Muscle of arm (tissue), 12 donors: ENCODE results near the gene HOXB3. TPM values are rescaled to one million over a fixed set of nuclear protein-coding genes. Genes with fewer than 3 reads are reported as not detected.

Source experiments
- DNase-seq: peaks from one replicate; pipeline ENCODE4 v3.0.0-alpha.2; 2013
- polyA plus RNA-seq, 12 donors: library from polyadenylated mRNA; unstranded; fragments of 120-200 nt; gene quantifications; one replicate each; pipeline ENCODE4 v1.2.1, GENCODE V29; 2013; ENCODE audit not compliant: insufficient read length in 12 of 12

The HOXB3 gene
- polyA plus RNA-seq, 12 donors = 4.0 to 42.9 (median 13.4) TPM; not detected in 1

- no peak for DNase-seq
Observed at GRCh38 chr17:48613862-48614694, 24.0 kb upstream of the HOXB3 start.

- DNase-seq = no peak
Observed at GRCh38 chr17:48612854-48613691, 23.0 kb upstream of the HOXB3 start.

GRCh38 chr17:48612456-48612853, 22.4 kb upstream of the HOXB3 start:
- no peak for DNase-seq

DNA sequence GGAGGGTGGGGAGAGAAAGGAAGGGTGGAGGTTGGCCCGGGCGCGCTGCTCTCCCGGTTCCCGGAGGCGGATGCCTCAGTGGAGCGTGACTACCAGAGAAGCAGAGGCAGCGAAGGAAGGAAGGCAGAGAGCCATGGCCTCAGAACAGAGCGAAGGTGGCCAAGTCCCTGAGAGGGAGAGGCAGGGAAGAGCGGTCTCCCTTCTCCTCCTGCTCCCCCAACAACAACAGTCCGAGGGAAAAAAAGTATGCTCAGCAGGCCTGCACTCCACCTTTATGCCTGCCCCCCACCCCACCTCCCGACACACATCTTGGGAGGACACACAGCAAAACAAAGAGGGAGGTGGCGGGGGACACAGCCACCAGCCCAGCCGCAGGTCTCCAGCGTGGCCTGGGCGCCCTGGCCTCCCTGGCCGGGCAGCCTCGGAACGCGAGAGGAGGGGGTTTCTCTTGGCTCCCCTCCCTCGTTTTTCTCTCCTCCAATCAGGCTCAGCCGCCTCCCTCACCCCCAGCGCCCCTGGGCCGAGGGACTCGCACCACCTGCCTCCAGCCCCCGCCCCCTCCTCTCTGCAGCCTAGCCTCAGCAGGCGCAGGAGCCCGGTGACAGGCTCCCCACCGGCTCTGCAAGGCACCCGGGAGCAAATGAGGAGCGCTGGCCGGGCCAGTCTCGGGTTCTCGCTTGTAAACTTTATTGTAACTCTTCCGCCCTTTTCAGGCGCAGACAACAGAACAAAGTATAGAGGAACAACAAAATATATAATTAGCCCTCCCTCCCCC, 21.8 kb upstream of the HOXB3 start:
- DNase-seq = no peak

DNA sequence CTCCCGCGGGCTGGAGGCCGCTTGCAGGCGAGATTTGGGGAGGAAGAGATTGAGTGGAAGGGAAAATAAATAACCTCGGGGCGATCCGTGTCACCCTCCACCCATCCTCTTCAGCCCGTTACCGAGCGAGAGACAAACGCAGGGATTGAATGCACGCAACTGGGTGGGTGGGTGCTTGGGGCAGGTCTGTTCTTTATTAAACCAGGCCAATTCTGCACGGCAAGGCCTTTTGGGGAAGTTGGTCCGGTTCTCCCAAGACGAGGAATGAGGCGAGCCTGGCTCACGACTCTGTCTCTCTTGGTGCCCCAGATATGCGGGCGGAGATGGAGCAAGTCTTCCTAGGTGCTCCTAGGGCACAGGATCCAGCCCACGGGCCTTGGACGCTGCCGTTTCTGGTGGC, 21.2 kb upstream of the HOXB3 start:
- no peak for DNase-seq

DNA sequence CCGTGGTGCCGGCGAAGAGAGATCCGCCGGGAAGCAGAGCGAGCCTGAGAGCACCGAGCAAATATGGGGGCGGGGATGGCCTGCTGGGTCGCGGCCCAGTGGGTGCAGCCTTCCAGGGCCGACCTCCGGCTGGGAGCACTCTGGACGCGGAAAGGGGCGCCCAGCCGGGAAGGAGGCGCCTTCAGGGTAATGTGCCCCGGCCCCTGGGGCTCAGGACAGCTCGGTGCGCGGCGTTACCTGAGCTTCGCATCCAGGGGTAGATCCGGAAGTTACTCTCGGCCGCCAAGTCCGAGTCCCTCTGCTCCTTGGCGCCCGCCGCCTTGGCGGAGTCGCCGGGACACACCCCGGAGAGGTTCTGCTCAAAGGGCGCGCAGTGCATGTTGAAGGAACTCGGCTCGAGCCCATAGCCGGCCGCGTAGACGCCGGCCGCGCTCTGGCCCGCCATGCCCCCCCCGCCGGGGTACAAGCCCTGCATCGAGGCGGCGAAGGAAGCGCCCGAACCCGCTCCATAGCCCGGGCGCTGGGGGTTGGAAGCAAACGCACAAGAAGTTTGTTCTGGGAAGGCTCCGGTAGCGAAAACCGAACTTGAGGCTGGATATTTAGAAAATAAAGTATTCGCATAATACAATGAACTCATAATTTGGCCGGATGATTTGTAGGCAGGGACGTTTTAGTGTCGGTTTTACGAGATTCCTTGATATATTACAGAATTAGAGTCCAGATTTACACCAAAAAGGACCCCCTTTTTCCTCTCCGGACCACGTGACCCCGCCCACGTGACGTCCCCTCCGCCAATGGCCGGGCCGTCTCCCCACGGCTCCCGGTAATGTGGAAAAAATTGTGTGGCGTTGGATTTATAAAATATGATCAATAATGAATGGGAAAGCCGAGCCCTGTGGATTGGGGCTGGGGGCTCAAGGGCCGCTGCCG, 20.5 kb upstream of the HOXB3 start, which contains the start of gene HOXB7:
Gene HOXB7, minus strand, starts transcription at position 736 of the 930 bp plus-strand sequence. Its CDS starts 99 bp downstream, at position 637.
- peak; percentile 49 for DNase-seq

DNA sequence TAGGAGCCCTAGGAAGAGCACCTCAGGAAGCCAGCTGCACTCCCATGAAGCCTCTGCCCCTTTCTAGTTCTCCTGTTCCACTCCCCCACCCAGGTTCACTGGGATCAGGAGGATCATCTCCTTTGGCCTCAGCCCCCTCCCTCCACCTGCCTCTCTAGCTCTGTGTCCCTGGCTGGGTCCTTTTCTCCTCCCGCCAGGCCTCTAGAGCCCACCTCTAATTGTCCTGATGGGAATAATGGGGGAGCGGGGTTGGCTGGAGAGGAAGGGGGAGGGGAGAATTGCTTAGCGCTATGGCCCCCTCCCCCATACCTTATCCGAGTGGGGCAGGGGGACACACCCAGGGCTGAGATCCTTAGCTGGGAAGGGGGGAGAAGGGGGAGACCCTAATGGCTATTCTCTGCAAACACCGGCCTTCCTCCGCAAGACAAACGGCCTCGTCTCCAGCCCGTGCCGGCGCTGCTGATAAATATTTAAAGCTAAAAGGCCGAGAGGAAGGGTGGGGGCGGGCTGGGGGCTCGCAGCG, 19.8 kb upstream of the HOXB3 start:
- DNase-seq = no peak

GRCh38 chr17:48609033-48609432, 19.0 kb upstream of the HOXB3 start:
- DNase-seq = no peak

DNA sequence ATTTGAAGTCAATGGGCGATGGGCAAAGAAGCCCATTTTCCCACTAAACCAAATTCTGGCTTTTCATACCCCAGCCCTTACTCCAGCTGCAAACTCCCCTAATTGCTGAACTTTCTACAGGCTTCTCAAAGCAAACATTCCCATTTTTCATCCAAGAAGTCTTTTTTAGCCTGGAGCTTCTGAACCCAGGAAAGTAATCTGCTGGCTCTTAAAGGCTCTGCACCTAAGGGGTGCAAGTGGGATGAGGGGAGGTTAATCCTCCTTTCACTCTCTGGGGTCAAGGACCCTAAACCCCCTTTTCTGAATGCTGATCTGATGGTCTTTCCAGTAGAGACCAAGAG, 18.4 kb upstream of the HOXB3 start:
- no peak for DNase-seq

DNA sequence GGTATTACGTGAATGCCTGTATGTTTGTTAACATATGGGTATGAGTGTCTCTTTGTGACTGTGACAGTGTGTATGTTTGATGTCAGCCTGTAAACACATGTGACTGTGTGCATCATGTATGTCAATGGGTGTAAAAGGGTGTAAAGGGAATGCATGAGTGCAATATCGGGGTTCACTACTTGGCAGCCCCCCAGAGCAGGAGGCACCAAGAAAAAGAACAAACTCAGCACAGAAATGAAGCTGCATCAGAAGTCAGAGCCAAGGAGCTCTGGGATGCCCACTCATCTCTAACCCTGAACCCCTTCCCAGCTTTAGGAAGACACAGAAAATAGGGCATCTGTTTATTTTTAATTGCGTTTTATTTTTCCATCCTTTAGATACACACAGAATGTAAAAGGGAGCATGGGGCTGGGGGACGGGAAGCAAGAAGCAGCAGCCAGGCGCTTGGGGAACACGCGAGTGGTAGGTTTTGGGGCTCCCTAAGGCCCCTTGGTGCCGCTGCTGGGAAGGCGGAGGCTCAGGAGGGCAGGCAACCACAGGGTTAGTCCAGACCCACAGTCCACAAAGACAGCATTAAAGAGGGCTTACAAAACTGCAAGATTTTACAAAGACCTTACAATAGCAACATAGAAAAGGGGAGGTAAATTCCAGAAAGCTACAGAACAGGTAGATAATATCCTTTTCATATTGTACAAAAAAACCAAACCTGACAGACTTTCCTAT, 17.0 kb upstream of the HOXB3 start:
- DNase-seq = no peak

GRCh38 chr17:48605991-48606891, 16.2 kb upstream of the HOXB3 start:
- no peak for DNase-seq

DNA sequence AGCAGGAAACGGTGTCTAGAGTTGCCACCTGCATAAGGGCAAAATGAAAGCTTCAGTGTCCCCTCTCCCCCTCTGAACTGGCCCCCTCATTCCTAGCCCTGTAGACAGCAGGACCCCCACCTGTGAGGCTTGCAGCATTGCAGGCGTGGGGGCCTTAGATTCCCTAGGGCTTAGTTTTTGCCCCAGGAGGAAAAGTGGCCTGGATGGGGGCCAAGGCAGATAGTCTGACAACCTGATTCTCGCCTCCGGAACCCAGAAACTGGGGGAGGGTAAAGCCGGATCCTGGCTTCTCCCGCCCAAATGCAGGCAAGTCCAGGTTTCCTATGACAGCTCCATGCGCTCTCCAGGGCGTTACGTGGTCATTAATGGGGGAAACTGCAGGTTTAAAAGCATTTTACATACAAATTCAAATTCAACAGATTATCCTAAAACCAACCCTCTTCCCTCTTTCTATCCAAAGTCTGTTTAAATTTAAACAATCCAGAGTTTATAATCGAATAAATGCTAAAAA, 15.4 kb upstream of the HOXB3 start:
- no peak for DNase-seq

DNA sequence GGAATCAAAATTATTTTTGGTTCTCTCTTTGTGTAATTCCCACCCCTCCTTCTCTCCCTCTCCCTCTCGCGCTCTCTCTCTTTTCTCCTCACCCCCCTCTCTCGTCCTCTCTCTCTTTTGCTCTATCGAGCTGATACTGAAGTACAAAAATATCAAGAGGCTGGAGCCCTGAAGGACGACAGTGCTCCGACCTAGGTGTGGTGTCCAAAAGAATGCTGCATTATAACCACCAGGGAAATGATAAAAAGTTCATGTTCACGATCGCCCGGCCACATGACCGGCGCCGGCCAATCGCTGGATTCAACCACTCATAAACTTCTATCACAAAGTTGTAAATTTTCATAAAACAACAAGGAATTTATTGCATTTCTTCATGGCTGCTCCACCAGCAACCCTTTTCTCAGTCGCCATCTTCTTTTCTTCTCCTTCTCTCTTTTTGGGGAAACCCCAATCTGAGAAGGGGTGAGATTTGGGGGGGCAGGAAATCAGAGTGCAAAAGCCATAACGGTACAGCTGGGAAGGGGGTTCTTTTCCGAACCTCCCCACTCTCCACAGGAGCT, 14.8 kb upstream of the HOXB3 start, which contains the start of gene HOXB6:
Gene HOXB6, minus strand, starts transcription at position 217 of the 560 bp plus-strand sequence. CDS start 6,836 bp downstream, outside the sequence.
- DNase-seq = no peak

DNA sequence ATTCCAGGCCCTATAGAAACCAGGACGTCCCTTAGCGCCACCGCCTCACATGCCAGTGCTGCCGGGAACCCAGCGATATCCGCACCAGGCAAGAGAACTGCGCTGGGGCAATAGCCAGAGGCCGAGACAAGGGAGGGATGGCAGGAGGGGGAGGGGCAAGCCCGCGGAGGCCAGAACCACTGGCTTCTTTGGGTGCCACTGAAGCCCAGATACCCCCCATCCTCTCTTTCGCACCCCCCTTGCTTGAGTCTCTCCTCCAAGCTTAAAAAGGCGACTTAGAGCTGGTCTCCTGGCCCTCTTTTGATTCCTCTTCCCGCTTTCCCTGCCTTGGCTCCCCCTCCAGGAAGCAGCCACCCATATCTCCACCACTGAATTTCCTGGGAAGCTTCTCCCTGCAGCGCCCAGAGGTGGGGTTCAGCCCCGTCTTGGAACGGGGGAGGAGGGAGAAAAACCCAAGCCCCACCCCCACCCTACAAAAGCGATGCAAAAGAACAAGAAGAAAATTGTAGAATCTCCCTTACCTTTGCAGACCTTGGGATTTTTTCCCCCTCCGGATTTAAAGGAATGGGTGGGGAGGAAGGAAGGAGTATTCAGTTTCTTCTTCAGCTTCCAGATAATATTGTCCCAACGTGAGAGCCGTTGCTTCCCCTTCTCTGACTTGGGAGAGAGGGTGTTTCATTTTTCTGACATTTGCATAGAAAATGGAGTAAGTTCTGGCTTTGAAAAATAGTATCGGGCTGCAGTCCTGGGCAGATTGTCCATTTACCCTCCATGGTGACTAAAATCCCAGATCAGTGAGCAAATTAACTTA, 14.1 kb upstream of the HOXB3 start:
- DNase-seq = no peak

GRCh38 chr17:48601539-48602425, 11.7 kb upstream of the HOXB3 start:
- DNase-seq = no peak

GRCh38 chr17:48601207-48601538, 11.1 kb upstream of the HOXB3 start:
- no peak for DNase-seq
